ENCODE measurements around the gene RPS6KA2. TPM values are rescaled to one million over a fixed set of nuclear protein-coding genes. Genes with fewer than 3 reads are reported as not detected.

Gene RPS6KA2
- total RNA-seq, 4 donors from 2014 or later: 64.9 to 101 (median 81.6) TPM

- WGBS, 2 donors: 91 to 94% methylated on average over 7 to 8 of the region's 8 CpGs
- no peaks in the 10 kb centered on the region for H3K9me3 ChIP-seq
- no peak overlapping the region for H3K27ac ChIP-seq
- no peak overlapping the region for H3K4me3 ChIP-seq (replicated peaks in 1 of 3)
- peaks cover 10 to 13% of the 10 kb centered on the region in 2 donors for H3K4me1 ChIP-seq
- intact Hi-C loops (cut with DNase I): no loop called here
- H3K27me3 ChIP-seq: no peaks in the 10 kb centered on the region
- H3K36me3 ChIP-seq: no peaks in the 10 kb centered on the region
- no peak for DNase-seq
- TF ChIP-seq CTCF (IDR thresholded peaks at IDR 0.05): no peak
- TF ChIP-seq POLR2A (IDR thresholded peaks at IDR 0.05): no peak
Observed at GRCh38 chr6:166567107-166567506, 59.9 kb downstream of the RPS6KA2 start.

- Histone ChIP-seq H3K27ac (no peak overlapping the region), H3K4me1 (peaks cover 5% of the 10 kb centered on the region in 2 donors), H3K4me3 (replicated peaks in 1 of 3) (no peak overlapping the region), H3K9me3 (no peaks in the 10 kb centered on the region), H3K27me3 (no peaks in the 10 kb centered on the region), H3K36me3 (no peaks in the 10 kb centered on the region)
- 90 to 93% methylated on average over 8 to 12 of the region's 12 CpGs for WGBS, 2 donors
- TF ChIP-seq CTCF (IDR thresholded peaks at IDR 0.05): no peak
- no peak for TF ChIP-seq POLR2A (IDR thresholded peaks at IDR 0.05)
- DNase-seq: no peak
- intact Hi-C loops (cut with DNase I): no loop called here
Observed at GRCh38 chr6:166566026-166567011, 60.7 kb downstream of the RPS6KA2 start.

- WGBS, 2 donors: 87 to 89% methylated on average over 13 to 20 of the region's 24 CpGs
- H3K36me3 ChIP-seq: no peaks in the 10 kb centered on the region
- H3K4me1 ChIP-seq: no peaks in the 10 kb centered on the region
- no peaks in the 10 kb centered on the region for H3K27me3 ChIP-seq
- H3K4me3 ChIP-seq (replicated peaks in 1 of 3): no peak overlapping the region
- intact Hi-C loops (cut with DNase I): no loop called here
- DNase-seq: no peak
- no peaks in the 10 kb centered on the region for H3K9me3 ChIP-seq
- no peak overlapping the region for H3K27ac ChIP-seq
- TF ChIP-seq CTCF (IDR thresholded peaks at IDR 0.05) (no peak), POLR2A (IDR thresholded peaks at IDR 0.05) (no peak)
Observed at GRCh38 chr6:166565084-166565967, 61.7 kb downstream of the RPS6KA2 start.

GRCh38 chr6:166563805-166564204, 63.2 kb downstream of the RPS6KA2 start:
- Histone ChIP-seq H3K36me3 (no peaks in the 10 kb centered on the region), H3K9me3 (no peaks in the 10 kb centered on the region), H3K27ac (no peak overlapping the region), H3K4me1 (no peaks in the 10 kb centered on the region), H3K27me3 (no peaks in the 10 kb centered on the region), H3K4me3 (replicated peaks in 1 of 3) (no peak overlapping the region)
- intact Hi-C loops (cut with DNase I): no loop called here
- TF ChIP-seq POLR2A (IDR thresholded peaks at IDR 0.05) (no peak), CTCF (IDR thresholded peaks at IDR 0.05) (no peak)
- no peak for DNase-seq
- 93 to 95% methylated on average over 9 of the region's 9 CpGs for WGBS, 2 donors
